GM19463 (cell line): Measurements from ENCODE around the gene ANKRD11.
"Not testable (repeated sequence)": the region's sequence is repeated elsewhere in the genome, so short reads cannot be mapped to it uniquely, and the experiment has no call there.

Source experiments
- ATAC-seq: cut with Tn5 transposase; IDR thresholded peaks from one replicate; pipeline ENCODE4 v1.9.1; 2021; ENCODE audit warnings: mild to moderate bottlenecking, moderate library complexity; ENCODE audit not compliant: unreplicated experiment

The ANKRD11 gene

GRCh38 chr16:89253548-89254287, 236.6 kb downstream of the ANKRD11 start:
- no peak for ATAC-seq

DNA sequence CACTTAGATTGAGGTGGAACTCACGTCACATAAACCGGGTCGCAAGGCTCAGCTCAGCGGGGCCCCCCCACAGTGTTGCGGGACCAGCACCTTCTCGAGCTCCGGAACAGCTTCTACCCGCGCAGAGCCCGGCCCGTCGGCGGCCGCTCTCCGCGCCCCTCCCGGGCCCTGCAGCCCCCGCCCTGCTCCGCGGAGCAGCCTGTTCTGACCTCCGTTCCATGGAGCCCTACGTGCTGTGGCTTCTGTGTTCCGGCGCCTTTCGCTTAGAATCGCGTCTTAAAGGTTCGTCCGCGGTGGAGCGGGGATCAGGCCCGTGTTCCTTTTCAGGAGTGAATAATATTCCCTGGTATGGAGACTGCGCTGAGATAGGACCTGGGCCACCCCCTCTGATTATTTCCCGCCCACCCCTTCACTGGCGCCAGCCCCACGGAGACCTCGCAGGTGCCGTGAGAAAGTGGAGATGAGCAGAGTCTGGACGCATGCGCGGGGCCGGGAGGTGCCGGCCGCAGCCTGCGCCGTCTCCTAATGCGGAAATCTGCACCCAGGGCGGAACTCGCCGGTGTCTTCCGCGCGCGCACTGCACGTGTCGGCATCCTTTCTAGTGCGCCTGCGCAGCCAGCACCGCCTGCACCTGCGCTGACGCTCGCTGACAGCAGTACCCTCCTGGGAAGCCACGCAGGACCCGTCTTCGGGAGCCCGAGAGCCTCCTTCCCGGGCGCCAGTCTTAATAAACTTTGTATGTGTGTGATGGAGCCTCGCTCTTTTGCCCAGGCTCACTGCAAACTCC, 242.0 kb downstream of the ANKRD11 start:
- ATAC-seq, result no peak

DNA sequence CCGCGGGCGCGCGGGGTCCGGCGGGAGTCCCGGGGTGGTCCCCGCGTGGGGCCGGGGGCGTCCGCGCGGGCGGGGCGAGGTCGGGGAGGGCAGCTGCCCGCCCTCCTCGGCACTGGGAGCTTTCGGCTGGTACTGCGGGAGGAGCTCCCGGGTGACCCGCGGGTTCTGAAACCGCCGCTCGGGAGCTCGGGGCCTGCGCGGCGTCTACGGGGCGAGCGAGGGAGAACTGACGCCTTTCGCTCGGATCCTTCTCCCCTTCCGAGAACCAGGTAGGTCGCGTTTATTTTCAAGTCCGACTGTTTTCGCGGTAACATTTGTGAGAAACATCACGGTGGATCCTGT, 242.7 kb downstream of the ANKRD11 start:
- not testable (repeated sequence) for ATAC-seq

GRCh38 chr16:89246903-89247733, 243.2 kb downstream of the ANKRD11 start:
- ATAC-seq, result peak; percentile 73

GRCh38 chr16:89246383-89246902, 243.9 kb downstream of the ANKRD11 start:
- no peak for ATAC-seq

DNA sequence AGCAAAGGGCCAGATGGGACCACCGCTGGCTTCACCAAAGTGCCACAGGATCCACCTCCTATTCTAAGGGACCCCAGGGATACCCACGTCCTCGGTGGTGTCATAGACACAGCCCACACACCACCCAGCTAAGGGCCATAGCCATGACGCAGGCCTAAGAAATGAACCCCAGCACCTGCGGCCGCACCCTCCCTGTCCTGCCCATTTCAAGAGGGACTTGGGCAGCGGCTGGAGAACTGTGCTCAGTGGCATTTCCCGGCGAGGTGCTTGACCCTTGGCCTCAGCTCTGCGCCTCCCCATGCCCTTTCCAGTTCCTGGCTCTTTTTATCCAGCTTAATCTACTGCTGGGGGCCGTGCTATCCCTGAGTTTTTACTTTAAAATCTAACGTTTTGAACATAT, 245.6 kb downstream of the ANKRD11 start:
- ATAC-seq, result no peak

DNA sequence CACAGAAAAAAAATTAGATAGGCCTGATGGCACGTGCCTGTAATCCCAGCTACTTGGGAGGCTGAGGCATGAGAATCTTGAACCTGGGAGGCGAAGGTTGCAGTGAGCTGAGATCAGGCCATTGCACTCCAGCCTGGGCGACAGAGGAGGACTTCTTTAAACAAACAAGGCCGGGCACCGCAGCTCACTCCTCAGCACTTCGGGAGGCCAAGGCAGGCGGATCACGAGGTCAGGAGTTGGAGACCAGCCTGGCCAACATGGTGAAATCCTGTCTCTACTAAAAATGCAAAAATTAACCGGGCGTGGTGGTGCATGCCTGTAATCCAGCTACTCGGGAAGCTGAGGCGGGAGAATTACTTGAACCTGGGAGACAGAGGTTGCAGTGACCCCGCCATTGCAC, 246.1 kb downstream of the ANKRD11 start:
- ATAC-seq, result not testable (repeated sequence)

GRCh38 chr16:89243664-89244063, 246.7 kb downstream of the ANKRD11 start:
- ATAC-seq, result no peak

- no peak for ATAC-seq
Observed at GRCh38 chr16:89242795-89243200, 247.6 kb downstream of the ANKRD11 start.

GRCh38 chr16:89241187-89242007, 249.0 kb downstream of the ANKRD11 start:
- ATAC-seq, result peak; percentile 70

GRCh38 chr16:89237733-89238132, 252.6 kb downstream of the ANKRD11 start:
- no peak for ATAC-seq

GRCh38 chr16:89233678-89234490, 256.5 kb downstream of the ANKRD11 start:
- no peak for ATAC-seq

- no peak for ATAC-seq
Observed at GRCh38 chr16:89232107-89232506, 258.3 kb downstream of the ANKRD11 start.

GRCh38 chr16:89230255-89230654, 260.1 kb downstream of the ANKRD11 start:
- ATAC-seq, result no peak

DNA sequence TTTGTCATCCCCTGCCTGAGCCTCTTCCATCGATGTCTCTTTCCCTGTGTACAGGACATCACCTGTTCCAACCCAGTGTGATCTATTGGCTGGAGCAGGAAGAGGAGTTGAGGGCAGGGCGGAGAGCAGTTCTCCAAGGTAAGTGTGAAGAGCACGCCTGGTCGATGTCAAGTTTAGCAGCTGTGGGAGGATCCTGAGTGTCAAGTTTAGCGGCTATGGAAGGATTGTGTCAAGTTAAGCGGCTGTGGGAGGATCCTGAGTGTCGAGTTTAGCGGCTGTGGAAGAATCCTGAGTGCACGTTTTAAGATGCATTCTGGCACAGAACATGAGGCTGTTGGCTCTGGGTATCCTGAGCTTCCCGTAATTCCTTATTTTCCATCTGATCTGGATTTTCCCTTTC, 265.7 kb downstream of the ANKRD11 start:
- no peak for ATAC-seq

DNA sequence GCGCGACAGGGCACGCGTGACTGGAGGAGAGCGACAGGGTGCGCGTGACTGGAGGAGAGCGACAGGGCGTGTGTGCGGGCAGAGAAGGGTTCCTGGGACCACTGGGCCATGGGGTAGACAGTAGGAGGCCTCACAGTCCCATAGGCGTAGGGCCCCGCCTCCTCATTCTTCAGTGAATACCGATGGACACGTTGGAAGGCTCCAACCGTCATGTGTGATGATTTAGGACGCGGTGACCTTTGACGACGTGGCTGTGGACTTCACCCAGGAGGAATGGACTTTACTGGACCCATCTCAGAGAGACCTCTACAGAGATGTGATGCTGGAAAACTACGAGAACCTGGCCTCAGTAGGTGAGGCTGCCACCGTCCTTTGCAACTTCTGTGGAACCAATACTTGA, 267.4 kb downstream of the ANKRD11 start:
- no peak for ATAC-seq

DNA sequence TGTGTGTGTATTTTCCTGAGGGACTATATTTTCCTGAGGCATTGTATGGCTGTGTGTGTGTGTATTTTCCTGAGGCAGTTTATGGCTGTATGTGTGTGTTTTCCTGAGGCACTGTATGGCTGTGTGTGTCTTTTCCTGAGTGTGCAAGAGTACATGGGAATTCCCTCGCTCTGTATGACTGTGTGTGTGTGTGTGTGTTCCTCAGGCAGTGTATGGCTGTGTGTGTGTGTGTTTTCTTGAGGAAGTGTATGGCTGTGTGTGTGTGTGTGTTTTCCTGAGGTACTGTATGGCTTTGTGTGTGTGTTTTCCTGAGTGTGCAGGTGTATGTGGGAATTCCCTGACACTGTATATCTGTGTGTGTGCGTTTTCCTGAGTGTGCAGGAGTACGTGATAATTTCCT, 268.8 kb downstream of the ANKRD11 start:
- no peak for ATAC-seq

GRCh38 chr16:89219365-89219764, 271.0 kb downstream of the ANKRD11 start:
- ATAC-seq, result no peak
